GM19452 (cell line): ENCODE data around the gene ULBP2.
"Not testable (repeated sequence)": the region's sequence is repeated elsewhere in the genome, so short reads cannot be mapped to it uniquely, and the experiment has no call there.

Source experiments
- ATAC-seq: cut with Tn5 transposase; IDR thresholded peaks from one replicate; pipeline ENCODE4 v1.9.1; 2021; ENCODE audit not compliant: unreplicated experiment

Gene ULBP2

DNA sequence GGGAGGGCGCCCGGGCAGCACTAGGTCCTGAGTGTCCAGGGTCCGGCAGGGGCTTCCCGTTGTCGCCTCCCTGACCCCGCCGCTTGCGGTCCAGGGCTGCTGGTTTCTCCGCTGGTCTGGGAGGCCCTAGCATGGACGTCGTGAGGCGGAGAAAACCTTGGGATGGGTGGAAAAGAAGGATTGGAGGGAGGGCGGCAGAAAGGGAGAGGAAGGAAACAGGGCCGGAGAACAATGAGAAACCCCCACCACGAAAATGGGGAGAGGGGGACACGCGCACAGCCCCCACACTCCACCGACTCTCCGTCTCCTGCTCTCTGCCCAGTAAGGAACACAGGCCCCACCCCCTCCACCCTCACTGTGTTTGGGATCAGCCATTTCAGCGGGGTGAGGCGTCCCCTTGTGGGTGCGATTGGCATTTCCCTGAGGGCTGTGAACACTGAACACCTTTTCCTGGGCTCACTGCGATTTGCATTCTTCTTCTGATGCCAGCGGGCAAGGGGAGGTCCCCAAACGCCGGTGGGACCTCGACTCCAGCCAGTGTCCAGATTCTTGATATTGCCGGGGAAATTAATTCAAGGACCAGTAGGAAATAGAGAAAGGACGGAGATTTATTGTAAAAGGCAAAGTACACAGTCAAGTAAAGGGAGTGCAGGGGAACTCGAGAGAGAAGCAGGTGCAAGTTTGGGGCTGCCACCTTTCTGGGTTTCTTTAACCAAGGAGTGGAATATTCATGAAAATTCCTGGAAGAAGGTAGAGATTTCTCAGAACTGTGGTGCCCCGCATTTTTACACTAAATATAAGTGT, 15.6 kb upstream of the ULBP2 start:
- ATAC-seq, result no peak

DNA sequence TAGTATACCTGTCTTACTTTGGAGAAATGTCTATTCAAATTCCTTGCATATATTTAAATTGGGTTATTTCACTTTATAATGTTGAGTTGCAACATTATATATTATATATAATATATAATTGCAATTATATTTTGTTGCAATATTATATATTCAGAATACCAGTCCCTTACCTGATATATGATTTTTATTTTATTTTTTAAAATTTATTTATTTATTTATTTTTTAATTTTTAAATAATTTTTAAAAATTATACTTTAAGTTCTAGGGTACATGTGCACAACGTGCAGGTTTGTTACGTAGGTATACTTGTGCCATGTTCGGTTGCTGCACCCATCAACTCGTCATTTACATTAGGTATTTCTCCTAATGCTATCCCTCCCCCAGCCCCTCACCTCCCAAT, 14.8 kb upstream of the ULBP2 start:
- ATAC-seq, result not testable (repeated sequence)

DNA sequence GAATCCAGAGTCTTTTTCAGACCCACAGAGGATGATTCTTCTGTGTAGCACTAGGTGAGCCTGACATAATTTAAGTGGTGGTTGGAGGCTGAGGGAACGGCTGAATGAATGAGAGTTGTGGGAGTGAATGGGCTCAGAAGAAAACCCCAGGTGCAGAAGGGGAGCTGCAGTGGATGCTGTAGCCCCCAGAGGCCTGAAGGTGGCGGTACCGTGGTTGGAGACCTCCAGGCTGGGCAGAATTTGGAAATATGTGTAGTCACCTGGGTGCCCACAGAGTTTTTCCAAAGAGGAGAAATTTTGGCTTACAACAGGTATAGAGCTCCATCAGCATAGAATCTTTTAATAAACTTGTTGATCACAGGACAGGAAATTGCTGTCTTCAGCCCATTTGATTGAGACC, 12.4 kb upstream of the ULBP2 start:
- no peak for ATAC-seq

GRCh38 chr6:149931501-149931900, 10.3 kb upstream of the ULBP2 start:
- no peak for ATAC-seq

- no peak for ATAC-seq
Measured at GRCh38 chr6:149933036-149933435, 8.8 kb upstream of the ULBP2 start.

- no peak for ATAC-seq
Measured at GRCh38 chr6:149933461-149933860, 8.4 kb upstream of the ULBP2 start.

DNA sequence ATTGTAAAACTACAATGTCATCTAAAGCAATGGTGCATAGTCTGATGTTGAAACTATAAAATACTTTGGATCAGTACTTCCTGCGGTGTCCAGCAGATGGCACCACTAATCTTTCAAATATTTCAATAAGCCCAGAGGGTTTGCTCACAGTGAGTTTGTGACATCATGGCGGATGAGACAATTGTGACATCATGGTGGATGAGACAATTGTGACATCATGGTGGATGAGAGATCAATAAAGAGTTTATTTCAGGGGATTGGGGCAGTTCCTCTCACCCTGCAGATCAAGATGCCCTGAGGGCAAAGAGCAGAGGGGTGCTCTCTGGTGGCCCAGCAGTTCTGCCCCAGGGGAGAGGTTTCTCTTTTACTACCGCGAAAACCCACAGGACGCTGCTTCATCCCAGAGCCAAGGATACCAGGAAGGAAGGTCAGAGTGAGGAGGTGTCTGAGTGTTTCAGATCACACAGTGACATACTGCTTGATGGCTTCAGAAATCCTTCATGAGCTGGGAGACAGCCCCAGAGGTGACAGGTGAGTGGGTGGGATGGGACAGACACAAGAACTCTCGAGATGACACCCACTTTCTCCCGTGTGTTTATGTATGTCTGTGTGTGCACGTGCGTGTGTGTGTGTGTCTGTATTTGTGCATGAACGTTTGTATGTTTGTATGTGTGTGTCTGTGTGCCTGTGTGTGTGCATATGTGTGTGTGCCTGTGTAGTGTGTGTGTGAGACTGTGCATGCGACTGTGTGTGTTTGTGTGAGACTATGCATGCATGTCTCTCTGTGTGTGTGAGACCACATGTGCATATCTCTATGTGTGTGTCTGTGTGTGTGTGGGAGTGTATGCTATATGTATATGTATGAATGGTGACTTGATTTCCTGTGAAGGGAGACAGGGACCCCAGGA, 7.3 kb upstream of the ULBP2 start:
- no peak for ATAC-seq

GRCh38 chr6:149935246-149935645, 6.6 kb upstream of the ULBP2 start:
- no peak for ATAC-seq

- ATAC-seq, result no peak
Measured at GRCh38 chr6:149935668-149936067, 6.1 kb upstream of the ULBP2 start.

GRCh38 chr6:149936743-149937142, 5.1 kb upstream of the ULBP2 start:
- no peak for ATAC-seq

DNA sequence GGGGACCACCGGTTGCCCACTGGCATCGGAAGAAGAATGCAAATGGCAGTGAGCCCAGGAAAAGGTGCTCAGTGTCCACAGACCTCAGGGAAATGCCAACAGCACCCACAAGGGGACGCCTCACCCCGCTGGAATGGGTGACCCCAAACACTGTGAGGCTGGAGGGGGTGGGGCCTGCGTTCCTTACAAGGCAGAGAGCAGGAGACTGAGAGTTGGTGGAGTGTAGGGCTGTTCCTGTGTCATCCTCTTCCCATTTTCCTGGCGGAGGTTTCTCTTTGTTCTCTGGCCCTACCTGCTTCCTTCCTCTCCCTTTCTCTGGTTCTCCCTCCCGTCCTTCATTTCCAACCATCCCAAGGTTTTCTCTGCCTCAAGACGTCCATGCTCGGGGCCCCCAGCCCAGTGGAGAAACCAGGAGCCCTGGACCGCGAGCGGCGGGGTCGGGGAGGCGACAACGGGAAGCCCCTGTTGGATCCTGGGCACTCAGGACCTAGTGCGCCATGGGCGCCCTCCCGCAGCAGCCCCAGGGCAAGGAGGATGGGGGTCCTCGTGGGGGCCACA, 3.7 kb upstream of the ULBP2 start:
- not testable (repeated sequence) for ATAC-seq

DNA sequence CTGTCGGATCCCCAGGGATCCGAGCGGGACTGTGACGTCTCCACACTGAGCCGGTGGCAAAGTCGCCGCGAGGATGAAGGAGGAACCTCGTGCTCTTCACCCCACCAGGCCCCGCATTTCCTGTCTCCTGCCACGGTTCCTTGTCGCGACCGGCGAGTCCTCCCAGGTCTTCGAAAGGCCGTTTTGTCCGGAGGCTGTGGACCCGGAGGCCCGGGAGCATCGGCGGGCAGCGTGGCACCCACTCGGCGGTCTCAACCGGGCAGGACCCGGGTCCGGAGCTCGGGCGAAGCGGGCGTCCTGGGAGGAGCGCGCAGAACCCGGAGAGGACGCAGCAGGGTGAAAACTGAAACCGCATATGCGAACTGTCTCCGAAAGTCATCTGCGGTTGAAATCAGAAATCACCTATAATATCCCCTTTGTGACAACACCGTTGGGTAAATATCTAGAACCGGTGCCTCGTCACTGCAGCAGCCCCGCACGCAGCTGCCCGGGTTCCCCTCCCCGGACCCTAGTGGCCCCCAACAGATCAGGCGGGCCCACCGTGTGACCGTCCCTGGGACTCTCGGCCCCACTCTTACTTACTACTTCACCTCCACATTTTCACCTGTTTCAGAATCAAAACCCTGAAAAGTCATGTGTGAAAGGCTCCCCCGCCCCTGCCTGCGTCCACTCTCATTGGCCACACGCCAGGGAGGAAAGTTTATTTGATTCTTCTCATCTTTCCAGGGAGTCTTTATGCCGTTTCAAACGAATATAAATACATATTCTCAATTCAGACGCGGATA, 3.1 kb upstream of the ULBP2 start:
- ATAC-seq, result peak; percentile 77

DNA sequence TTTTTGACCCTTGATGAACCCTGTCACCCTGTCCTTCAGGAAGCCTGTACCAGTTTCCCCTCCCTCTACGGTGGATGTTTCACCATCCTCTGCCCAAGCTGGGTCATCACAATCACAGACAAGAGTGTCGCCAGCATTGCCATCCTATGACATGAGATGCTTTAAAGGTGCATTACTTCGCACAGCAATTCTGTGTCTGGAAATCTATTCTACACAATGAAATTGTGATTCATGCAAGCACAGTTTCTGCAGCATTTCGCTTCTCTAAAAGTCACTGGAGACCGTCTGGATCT, 2.5 kb upstream of the ULBP2 start:
- ATAC-seq, result no peak

- no peak for ATAC-seq
Measured at GRCh38 chr6:149939909-149940671, 1.7 kb upstream of the ULBP2 start.

- no peak for ATAC-seq
Measured at GRCh38 chr6:149940672-149940982, 1.2 kb upstream of the ULBP2 start.

DNA sequence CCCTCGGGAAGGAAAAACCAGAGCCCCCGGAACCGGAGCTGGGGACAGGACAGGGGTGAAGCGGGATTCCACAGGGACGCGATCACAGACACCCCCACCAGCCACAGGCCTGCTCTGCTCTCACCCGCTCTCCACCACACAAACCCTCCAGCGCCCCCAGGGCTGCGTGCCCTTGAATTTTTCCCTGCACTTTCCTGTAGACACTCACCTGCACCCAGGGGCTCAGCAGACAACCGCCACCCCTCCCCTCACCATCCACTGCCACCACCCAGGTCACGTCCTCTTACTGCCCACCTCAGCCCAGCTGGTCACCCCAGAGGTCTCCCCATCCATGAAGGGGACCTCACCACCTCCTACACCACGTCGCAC, 631 bp downstream of the ULBP2 start:
- no peak for ATAC-seq

DNA sequence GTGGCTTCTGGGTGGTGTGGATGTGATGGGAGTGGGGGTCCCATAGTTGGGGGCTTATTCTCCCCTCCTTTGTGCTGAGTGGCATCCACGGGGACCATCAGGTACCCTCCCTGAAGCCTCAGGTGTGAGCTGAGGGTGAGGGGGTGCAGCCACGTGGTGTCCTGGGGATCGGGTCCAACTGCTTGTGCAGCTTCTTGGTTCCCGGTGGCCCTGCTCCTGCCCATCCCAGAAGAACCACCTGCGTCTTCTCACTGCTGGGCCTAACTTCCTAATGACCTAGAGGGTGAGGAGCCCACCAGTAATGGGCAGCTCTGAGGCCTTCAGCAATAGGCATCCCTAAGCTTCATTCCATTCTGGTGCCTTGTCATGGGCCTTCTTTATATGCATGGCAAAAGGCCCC, 1.5 kb downstream of the ULBP2 start:
- ATAC-seq, result not testable (repeated sequence)

DNA sequence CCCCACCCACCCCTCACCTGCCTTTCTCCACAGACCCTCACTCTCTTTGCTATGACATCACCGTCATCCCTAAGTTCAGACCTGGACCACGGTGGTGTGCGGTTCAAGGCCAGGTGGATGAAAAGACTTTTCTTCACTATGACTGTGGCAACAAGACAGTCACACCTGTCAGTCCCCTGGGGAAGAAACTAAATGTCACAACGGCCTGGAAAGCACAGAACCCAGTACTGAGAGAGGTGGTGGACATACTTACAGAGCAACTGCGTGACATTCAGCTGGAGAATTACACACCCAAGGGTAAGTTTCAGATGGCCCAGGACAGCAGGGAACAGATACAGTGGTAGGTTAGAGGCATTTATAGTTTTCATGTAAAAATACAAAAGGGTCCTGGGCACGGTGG, 3.5 kb downstream of the ULBP2 start:
- not testable (repeated sequence) for ATAC-seq

- ATAC-seq, result not testable (repeated sequence)
Measured at GRCh38 chr6:149946631-149947030, 4.8 kb downstream of the ULBP2 start.

- not testable (repeated sequence) for ATAC-seq
Measured at GRCh38 chr6:149947533-149947932, 5.7 kb downstream of the ULBP2 start.

DNA sequence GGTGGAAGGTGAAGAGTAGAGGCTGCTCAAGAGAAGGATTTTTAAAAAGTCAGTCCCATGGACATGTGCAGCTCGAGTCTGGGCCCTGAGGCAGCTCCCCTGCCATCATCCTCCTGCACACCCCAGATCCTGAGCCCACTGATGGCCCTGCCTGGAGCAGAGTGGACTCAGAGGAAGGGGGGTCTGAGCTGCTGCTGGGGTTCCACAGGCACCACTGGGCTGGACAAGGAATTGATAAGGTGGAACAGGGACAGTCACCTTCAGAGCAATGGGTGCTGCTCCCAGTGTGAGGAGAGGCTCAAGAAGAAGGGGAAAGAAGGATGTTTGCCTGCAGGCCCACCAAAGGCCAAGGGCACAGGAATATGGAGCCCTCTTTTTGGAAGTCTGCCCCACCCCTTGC, 6.2 kb downstream of the ULBP2 start:
- no peak for ATAC-seq
